ENCODE data around the gene U2AF2. TPM values are rescaled to one million over a fixed set of nuclear protein-coding genes. Genes with fewer than 3 reads are reported as not detected.

U2AF2 gene
- total RNA-seq, 1 donor from 2014 or later, result 273 TPM

- no peaks in the 10 kb centered on the region for H3K9me3 Mint-ChIP-seq
- TF ChIP-seq CTCF (IDR thresholded peaks at IDR 0.05), result no peak
- intact Hi-C loops (cut with micrococcal nuclease), result loop anchor here (5.0 to 10.0 kb wide), 4 partner anchors 183 to 1180 kb away; partner anchors contain the start of genes C19orf85, ISOC2, LENG9 and ZSCAN5A
- H3K4me3 Mint-ChIP-seq, result peak overlapping the region; percentile 86
- ChIA-PET CTCF (interaction anchor here (1.0 to 4.4 kb wide), 2 partner anchors 8 to 12 kb away, joined by 3 to 33 read pairs; no protein-coding TSS in a partner anchor), POLR2A (interaction anchor here (0.6 to 4.7 kb wide), 7 partner anchors 8 to 391 kb away, joined by 3 to 47 read pairs (median 4); partner anchors contain the start of genes HSPBP1 and U2AF2)
- H3K4me1 Mint-ChIP-seq, result peaks cover 68% of the 10 kb centered on the region
- ATAC-seq (ENCODE audit: low read depth) (no peak), DNase-seq (no peak)
- no peaks in the 10 kb centered on the region for H3K27me3 Mint-ChIP-seq
- peak overlapping the region; percentile 96 for H3K27ac Mint-ChIP-seq
- H3K36me3 Mint-ChIP-seq (ENCODE audit: low read depth), result peaks cover 28% of the 10 kb centered on the region
These were observed 9.9 kb upstream of the U2AF2 start for GRCh38 chr19:55644842-55645511.

- peak overlapping the region; percentile 28 for H3K4me3 Mint-ChIP-seq
- peaks cover 28% of the 10 kb centered on the region for H3K36me3 Mint-ChIP-seq (ENCODE audit: low read depth)
- no peaks in the 10 kb centered on the region for H3K27me3 Mint-ChIP-seq
- intact Hi-C loops (cut with micrococcal nuclease), result loop anchor here (10.0 kb wide), 2 partner anchors 669 to 1181 kb away; partner anchors contain the start of genes LENG9 and ZSCAN5A
- H3K9me3 Mint-ChIP-seq, result no peaks in the 10 kb centered on the region
- CTCF ChIA-PET, result interaction anchor here (4.4 kb wide), 1 partner anchor 12 kb away, joined by 33 read pairs; no protein-coding TSS in a partner anchor
- H3K4me1 Mint-ChIP-seq, result peaks cover 69% of the 10 kb centered on the region
- POLR2A ChIA-PET, result interaction anchor here (0.7 to 4.7 kb wide), 4 partner anchors 9 to 391 kb away, joined by 3 to 47 read pairs (median 4); partner anchors contain the start of genes HSPBP1 and U2AF2
- no peak for TF ChIP-seq CTCF (IDR thresholded peaks at IDR 0.05)
- H3K27ac Mint-ChIP-seq, result peak overlapping the region; percentile 53
- DNase-seq, result no peak
- ATAC-seq (ENCODE audit: low read depth), result no peak
These were observed 9.3 kb upstream of the U2AF2 start for GRCh38 chr19:55645512-55645881.

DNA sequence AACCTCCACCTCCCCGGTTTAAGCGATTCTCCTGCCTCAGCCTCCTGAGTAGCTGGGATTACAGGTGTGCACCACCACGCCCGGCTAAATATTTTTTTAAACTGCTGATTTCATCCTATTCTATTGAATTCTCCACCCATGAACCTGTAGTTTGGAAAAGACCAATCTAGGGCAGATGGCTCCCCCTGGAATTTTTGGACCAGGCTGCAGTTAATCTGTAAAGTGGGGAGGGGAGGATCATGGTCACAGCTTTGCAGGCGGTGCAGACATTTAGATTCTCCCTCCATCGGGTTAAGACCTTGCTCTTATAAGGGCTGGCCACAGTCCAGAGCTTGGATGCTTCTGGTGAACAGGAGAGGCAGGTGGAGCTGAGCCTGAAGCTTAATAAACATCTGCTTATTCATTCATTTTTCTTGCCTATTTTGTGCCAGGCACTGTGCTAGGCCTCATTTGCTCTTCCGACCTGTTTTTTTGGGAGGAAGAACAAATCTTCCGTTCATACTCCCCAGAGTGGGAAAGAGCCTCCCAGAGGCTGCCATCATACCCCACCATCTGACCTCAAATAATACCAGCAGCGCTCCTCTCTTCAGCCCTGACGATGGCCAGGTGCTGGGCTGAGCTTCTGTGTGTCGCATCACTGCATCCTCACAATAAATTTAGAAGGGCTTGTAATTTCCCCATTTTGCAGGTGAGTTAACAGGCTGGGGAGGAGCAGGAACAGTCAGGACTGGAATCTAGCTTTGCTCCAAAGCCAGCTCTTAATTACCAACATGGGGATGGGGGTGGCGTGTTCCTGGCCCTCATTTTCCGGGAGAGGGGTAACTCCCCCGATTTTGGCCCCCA, 7.7 kb upstream of the U2AF2 start:
- no peaks in the 10 kb centered on the region for H3K27me3 Mint-ChIP-seq
- intact Hi-C loops (cut with micrococcal nuclease), result loop anchor here (10.0 kb wide), 2 partner anchors 668 to 1182 kb away; partner anchors contain the start of genes LENG9 and ZSCAN5A
- no peaks in the 10 kb centered on the region for H3K9me3 Mint-ChIP-seq
- peak overlapping the region; percentile 95 for H3K27ac Mint-ChIP-seq
- DNase-seq (no peak), ATAC-seq (ENCODE audit: low read depth) (peak; percentile 22)
- H3K36me3 Mint-ChIP-seq (ENCODE audit: low read depth), result peaks cover 36% of the 10 kb centered on the region
- ChIA-PET CTCF (interaction anchor here (0.8 to 4.4 kb wide), 3 partner anchors 10 to 47 kb away, joined by 3 to 33 read pairs (median 4); partner anchors contain the start of genes FIZ1 and ZNF524), POLR2A (interaction anchor here (0.6 to 4.7 kb wide), 13 partner anchors 10 to 1199 kb away, joined by 3 to 45 read pairs (median 10); partner anchors contain the start of genes FIZ1, LENG8, ZNF524 and ZNF628)
- no peak for TF ChIP-seq CTCF (IDR thresholded peaks at IDR 0.05)
- H3K4me3 Mint-ChIP-seq, result peak overlapping the region; percentile 95
- peaks cover 62% of the 10 kb centered on the region for H3K4me1 Mint-ChIP-seq

- POLR2A ChIA-PET, result interaction anchor here (0.6 to 4.7 kb wide), 13 partner anchors 10 to 564 kb away, joined by 3 to 45 read pairs (median 10); partner anchors contain the start of genes FIZ1, HSPBP1, ZNF524 and ZNF628
- Mint-ChIP-seq H3K27ac (peak within 1 kb of the TSS; percentile 95), H3K27me3 (no peaks in the 10 kb centered on the region), H3K36me3 (ENCODE audit: low read depth) (peaks cover 39% of the 10 kb centered on the region), H3K9me3 (no peaks in the 10 kb centered on the region), H3K4me1 (peaks cover 61% of the 10 kb centered on the region), H3K4me3 (peak within 1 kb of the TSS; percentile 95)
- intact Hi-C loops (cut with micrococcal nuclease), result loop anchor here (10.0 kb wide), 2 partner anchors 667 to 1183 kb away; partner anchors contain the start of genes LENG9 and ZSCAN5A
- ATAC-seq (ENCODE audit: low read depth) (peak; percentile 23), DNase-seq (peak; percentile 76)
- no peak for TF ChIP-seq CTCF (IDR thresholded peaks at IDR 0.05)
- CTCF ChIA-PET, result interaction anchor here (1.0 to 4.4 kb wide), 2 partner anchors 11 to 15 kb away, joined by 4 to 33 read pairs; no protein-coding TSS in a partner anchor
These were observed 6.9 kb upstream of the U2AF2 start, which contains the start of gene CCDC106 for GRCh38 chr19:55647732-55648584. Gene CCDC106, plus strand, starts transcription at chr19:55648212. Its CDS starts 835 bp downstream, at chr19:55649047.

Data from activated B cell treated with CpG ODN at 0.5 μM for 24 hours (primary cell).